ENCODE results near the gene TSPAN18. TPM values are rescaled to one million over a fixed set of nuclear protein-coding genes. Genes with fewer than 3 reads are reported as not detected.

The TSPAN18 gene, protein sequence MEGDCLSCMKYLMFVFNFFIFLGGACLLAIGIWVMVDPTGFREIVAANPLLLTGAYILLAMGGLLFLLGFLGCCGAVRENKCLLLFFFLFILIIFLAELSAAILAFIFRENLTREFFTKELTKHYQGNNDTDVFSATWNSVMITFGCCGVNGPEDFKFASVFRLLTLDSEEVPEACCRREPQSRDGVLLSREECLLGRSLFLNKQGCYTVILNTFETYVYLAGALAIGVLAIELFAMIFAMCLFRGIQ
- total RNA-seq = 1 to 10 TPM; 7.5 to 8.7 TPM

DNA sequence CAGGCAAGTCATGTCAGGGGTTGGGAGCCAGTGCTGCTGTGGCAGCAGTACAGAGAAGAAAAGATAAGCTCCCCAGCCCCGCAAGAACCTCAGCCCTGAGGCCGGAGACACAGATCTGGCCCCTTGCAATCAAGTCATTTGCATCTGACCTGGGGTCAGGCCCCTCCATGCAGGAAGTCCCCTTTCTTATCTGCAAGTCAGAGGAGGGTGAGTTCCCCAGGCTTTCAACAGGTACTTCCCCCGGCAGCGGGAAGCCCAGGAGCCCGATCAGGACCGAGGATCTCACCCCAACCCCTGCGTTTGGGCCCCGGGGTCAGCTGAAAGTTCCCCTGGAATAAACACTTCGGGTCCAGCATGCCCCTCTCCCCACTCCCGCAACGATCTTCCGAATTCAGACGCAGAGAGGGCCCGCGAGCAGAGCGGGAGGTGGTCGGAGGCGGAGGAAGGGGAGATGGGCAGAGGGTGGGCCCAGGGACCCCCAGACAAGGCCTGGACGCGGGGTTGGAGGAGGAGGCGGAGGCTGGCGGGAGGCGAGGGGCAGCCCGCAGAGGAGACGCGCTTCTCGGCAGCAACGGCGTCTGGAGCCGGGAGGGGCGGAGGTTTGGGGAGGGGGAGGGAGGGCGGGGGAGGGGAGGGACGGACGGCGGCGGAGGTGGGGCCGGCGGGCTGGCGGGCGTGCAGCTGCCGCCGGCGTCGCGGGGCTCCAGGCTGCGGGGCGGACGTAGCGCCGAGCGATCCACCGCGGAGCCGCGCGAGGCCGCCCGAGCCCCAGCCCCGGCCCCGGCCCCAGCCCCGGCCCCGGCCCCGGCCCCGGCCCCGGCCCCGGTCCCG is at the start of gene TSPAN18:
Gene TSPAN18, plus strand, starts transcription at position 680 of the 831 bp plus-strand sequence. CDS start 179,455 bp downstream, outside the sequence.
- Mint-ChIP-seq H3K9me3 (ENCODE audit: insufficient read depth) (no peaks in the 10 kb centered on the region), H3K4me1 (ENCODE audit: low read depth) (peaks cover 32% of the 10 kb centered on the region), H3K27me3 (ENCODE audit: low read depth) (peaks cover 43% of the 10 kb centered on the region), H3K27ac (peak within 1 kb of the TSS; percentile 70), H3K4me3 (peak within 1 kb of the TSS; percentile 77), H3K36me3 (ENCODE audit: low read depth) (no peaks in the 10 kb centered on the region)
- ChIA-PET POLR2A (no interaction called here), CTCF (interaction anchor here (0.9 to 1.0 kb wide), 2 partner anchors 22 to 167 kb away, joined by 3 read pairs; no protein-coding TSS in a partner anchor)
- DNase-seq (peak; percentile 40), ATAC-seq (peak; percentile 52)

DNA sequence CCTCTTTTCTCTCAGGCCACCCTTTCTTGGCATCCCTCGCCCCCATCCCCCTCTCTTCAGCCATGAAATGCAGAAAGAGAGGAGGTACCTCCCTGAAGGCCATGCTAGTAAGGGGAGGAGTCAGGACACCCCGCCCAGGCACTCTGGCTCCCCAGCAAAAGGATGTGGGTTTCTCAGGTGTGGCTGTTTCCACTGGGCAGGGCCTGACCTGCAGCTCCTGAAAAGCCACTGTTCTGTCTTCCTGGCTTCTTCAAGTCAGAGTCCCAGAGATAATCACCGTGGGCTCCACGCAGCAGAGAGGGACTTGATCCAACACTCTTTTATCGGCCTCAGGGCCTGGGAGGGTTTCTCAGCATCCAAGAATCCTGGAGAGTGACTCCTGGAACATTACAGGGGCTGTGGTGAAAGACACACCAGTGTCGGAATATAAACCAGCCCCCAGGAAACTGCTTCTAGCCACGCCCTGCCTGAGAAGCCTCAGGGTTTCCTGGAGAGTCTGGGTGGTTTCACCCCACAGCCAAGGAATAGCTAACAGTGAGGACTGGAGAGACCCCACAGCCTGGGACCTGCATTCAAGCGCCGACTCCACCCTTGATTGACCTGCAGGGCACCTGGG is 45.7 kb upstream of the TSPAN18 start:
- POLR2A ChIA-PET = interaction anchor here (1.1 kb wide), 1 partner anchor 13 kb away, joined by 3 read pairs; no protein-coding TSS in a partner anchor
- Mint-ChIP-seq H3K4me1 (ENCODE audit: low read depth) (peaks cover 40% of the 10 kb centered on the region), H3K4me3 (peak overlapping the region; percentile 72), H3K36me3 (ENCODE audit: low read depth) (no peaks in the 10 kb centered on the region), H3K27ac (peak overlapping the region; percentile 94), H3K9me3 (ENCODE audit: insufficient read depth) (no peaks in the 10 kb centered on the region), H3K27me3 (ENCODE audit: low read depth) (peaks cover 7% of the 10 kb centered on the region)
- CTCF ChIA-PET = interaction anchor here (0.6 to 1.4 kb wide), 3 partner anchors 38 to 230 kb away, joined by 3 to 5 read pairs (median 3); no protein-coding TSS in a partner anchor
- peak; percentile 91 for DNase-seq
- peak; percentile 96 for ATAC-seq

DNA sequence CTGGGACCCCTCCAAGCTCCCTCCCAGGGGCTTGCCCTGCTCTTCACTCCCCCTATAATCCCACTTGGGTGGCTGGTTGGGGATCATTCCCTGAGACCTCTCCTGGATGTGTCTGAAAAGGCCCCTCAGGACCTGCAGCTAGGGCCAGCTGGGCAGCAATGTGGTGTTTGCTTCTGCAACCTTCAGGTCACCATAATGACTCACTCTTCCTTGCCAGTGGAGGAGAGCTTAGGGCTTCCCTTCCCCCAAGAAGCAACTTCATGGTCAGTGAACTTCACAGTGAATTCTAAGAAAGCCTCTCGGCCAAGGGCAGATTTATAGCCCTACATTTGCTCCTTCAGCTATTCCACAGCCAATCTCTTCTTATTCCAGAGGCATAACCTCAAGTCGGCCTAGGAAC is 45.1 kb upstream of the TSPAN18 start:
- ChIA-PET POLR2A (interaction anchor here (1.1 kb wide), 1 partner anchor 12 kb away, joined by 3 read pairs; no protein-coding TSS in a partner anchor), CTCF (interaction anchor here (0.6 to 1.4 kb wide), 4 partner anchors 38 to 229 kb away, joined by 3 to 5 read pairs (median 4); no protein-coding TSS in a partner anchor)
- H3K36me3 Mint-ChIP-seq (ENCODE audit: low read depth) = no peaks in the 10 kb centered on the region
- H3K9me3 Mint-ChIP-seq (ENCODE audit: insufficient read depth) = no peaks in the 10 kb centered on the region
- peaks cover 45% of the 10 kb centered on the region for H3K4me1 Mint-ChIP-seq (ENCODE audit: low read depth)
- H3K27me3 Mint-ChIP-seq (ENCODE audit: low read depth) = peaks cover 10% of the 10 kb centered on the region
- ATAC-seq = peak; percentile 6
- peak overlapping the region; percentile 72 for H3K4me3 Mint-ChIP-seq
- H3K27ac Mint-ChIP-seq = peak overlapping the region; percentile 94
- DNase-seq = no peak

DNA sequence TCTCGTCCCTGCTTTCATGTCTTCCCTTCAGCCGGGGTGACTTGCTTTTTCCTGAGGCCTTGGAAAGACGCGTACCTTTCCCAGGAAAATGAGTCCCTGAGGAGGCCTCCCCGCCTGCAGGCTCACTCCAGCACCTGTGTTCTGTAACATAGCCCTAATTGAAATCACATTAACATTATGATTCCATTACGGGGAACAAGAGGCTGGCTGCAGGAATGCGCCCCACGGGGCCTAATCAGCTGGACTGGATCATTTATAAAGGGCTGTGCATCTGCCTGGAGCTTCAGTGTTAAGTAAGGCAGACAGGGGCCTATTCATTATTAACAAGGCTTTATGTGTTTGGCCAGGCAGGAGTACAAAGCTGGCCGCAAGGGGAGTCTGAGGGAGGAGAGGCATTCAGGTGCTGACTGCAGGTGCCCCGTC is 41.9 kb upstream of the TSPAN18 start:
- ATAC-seq = no peak
- peaks cover 59% of the 10 kb centered on the region for H3K4me1 Mint-ChIP-seq (ENCODE audit: low read depth)
- H3K27me3 Mint-ChIP-seq (ENCODE audit: low read depth) = peaks cover 16% of the 10 kb centered on the region
- ChIA-PET CTCF (no interaction called here), POLR2A (no interaction called here)
- H3K4me3 Mint-ChIP-seq = no peak overlapping the region
- H3K36me3 Mint-ChIP-seq (ENCODE audit: low read depth) = no peaks in the 10 kb centered on the region
- peaks cover 4% of the 10 kb centered on the region for H3K9me3 Mint-ChIP-seq (ENCODE audit: insufficient read depth)
- no peak overlapping the region for H3K27ac Mint-ChIP-seq
- no peak for DNase-seq

DNA sequence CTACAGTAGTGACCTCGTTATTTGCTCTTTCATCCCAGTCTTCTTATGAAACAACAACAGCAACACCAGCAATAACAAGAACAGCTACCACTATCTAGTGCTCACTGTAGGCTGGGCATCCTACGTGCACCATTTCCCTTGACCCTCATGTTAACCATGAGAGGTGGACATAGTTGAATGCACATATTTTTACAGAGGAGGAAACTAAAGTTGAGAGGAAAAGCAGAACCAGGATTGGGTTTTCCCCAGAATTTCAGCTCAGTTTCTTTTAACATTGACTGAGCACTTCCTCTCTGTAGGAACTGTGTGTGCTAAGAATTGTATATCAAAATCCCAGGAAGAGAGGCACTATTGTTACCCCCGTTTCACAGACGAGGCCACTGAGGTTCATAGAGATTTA is 39.4 kb upstream of the TSPAN18 start:
- DNase-seq (no peak), ATAC-seq (no peak)
- POLR2A ChIA-PET = no interaction called here
- H3K9me3 Mint-ChIP-seq (ENCODE audit: insufficient read depth) = peaks cover 4% of the 10 kb centered on the region
- H3K27me3 Mint-ChIP-seq (ENCODE audit: low read depth) = peaks cover 16% of the 10 kb centered on the region
- no peaks in the 10 kb centered on the region for H3K36me3 Mint-ChIP-seq (ENCODE audit: low read depth)
- H3K27ac Mint-ChIP-seq = no peak overlapping the region
- CTCF ChIA-PET = no interaction called here
- peaks cover 34% of the 10 kb centered on the region for H3K4me1 Mint-ChIP-seq (ENCODE audit: low read depth)
- no peak overlapping the region for H3K4me3 Mint-ChIP-seq

DNA sequence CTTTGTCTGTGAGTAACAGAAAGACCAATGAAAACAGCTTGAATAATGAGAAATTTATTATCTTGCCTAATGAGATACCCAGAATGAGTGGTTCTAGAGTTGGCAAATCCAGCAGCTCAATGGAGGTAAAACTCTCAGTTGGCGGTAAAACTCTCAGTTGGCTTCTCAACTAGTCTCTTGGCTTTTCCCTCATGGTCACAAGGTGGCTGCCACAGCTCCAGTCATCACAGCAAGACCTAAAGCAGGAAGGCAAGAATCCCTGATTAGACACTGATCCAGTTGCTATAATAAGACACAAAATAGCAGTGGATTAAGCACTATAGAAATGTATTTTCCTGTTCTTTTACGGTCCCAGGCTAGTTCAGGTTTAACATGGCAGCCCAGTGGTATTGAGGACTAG is 37.5 kb upstream of the TSPAN18 start:
- Mint-ChIP-seq H3K9me3 (ENCODE audit: insufficient read depth) (peaks cover 4% of the 10 kb centered on the region), H3K4me1 (ENCODE audit: low read depth) (peaks cover 25% of the 10 kb centered on the region), H3K36me3 (ENCODE audit: low read depth) (no peaks in the 10 kb centered on the region), H3K4me3 (no peak overlapping the region), H3K27ac (no peak overlapping the region), H3K27me3 (ENCODE audit: low read depth) (peaks cover 16% of the 10 kb centered on the region)
- no peak for ATAC-seq
- DNase-seq = no peak
- ChIA-PET CTCF (no interaction called here), POLR2A (no interaction called here)

DNA sequence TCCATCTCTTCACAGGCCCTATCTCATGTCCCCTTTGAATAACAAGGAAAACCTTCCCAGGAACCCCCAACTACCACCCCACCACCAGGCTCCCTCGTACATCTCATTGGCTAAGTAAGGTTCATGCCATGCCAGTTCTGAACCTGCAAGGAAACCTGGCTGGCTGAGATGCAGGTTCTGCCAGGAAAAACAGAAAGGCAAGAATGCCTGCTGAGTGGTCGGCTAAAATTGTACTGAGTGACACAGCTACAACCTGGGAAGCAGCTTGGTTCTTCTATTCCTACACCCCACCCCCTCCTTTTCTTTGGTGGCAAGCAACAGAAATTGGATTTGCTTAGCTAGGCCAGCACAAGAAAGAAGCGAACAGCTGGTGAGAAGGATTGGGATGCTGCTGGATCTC is 36.1 kb upstream of the TSPAN18 start:
- POLR2A ChIA-PET = no interaction called here
- CTCF ChIA-PET = interaction anchor here (0.8 kb wide), 1 partner anchor 20 kb away, joined by 3 read pairs; no protein-coding TSS in a partner anchor
- DNase-seq (no peak), ATAC-seq (no peak)
- H3K4me1 Mint-ChIP-seq (ENCODE audit: low read depth) = peaks cover 32% of the 10 kb centered on the region
- H3K4me3 Mint-ChIP-seq = no peak overlapping the region
- H3K27ac Mint-ChIP-seq = no peak overlapping the region
- H3K36me3 Mint-ChIP-seq (ENCODE audit: low read depth) = no peaks in the 10 kb centered on the region
- peaks cover 16% of the 10 kb centered on the region for H3K27me3 Mint-ChIP-seq (ENCODE audit: low read depth)
- peaks cover 4% of the 10 kb centered on the region for H3K9me3 Mint-ChIP-seq (ENCODE audit: insufficient read depth)

DNA sequence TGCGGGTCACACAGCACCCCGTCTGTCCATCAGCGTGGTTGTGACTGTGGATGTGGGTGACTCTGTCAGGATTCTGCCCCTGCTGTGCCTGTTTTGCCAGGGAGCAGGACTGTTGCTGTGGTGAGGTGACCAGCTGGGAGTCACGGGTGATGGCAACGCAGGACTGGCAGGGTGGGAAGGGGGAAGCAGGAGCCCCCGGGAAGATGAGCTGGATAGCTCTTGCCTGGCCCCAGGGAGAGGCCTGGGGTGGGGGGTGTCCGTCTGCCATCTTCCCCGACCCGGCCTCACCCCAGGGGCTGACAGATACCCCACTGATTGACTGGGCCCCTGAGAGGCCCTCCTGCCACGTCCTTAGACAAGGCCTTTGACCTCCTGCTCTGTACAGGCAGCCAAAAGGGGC is 34.3 kb upstream of the TSPAN18 start:
- Mint-ChIP-seq H3K9me3 (ENCODE audit: insufficient read depth) (peaks cover 4% of the 10 kb centered on the region), H3K4me1 (ENCODE audit: low read depth) (peaks cover 20% of the 10 kb centered on the region), H3K36me3 (ENCODE audit: low read depth) (no peaks in the 10 kb centered on the region), H3K27ac (no peak overlapping the region), H3K27me3 (ENCODE audit: low read depth) (peaks cover 9% of the 10 kb centered on the region), H3K4me3 (no peak overlapping the region)
- ChIA-PET POLR2A (interaction anchor here (0.6 kb wide), 1 partner anchor 67 kb away, joined by 3 read pairs; no protein-coding TSS in a partner anchor), CTCF (no interaction called here)
- no peak for ATAC-seq
- no peak for DNase-seq

DNA sequence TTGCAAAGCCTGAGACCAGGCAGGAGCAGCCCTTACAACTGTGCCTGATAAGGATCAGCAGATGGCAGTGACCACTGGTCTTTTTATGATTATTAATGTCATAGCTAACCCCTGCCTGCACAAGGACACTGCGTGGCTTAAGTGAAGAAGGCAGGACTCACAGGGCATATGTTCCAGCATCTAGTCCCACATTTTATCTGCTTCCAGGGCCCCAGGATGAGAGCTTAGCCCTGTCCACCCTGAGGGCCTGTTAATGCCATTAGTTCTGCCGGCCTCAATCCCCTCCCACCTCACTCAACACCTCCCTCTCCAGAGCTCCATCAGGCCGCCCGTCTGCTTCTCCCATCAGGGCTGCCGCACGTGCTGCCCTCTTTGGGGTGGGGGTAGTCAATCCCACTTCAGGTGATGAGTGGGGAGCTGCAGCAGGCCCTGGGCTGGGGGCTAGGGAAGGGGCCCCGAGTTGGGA is 33.1 kb upstream of the TSPAN18 start:
- no peak for ATAC-seq
- Mint-ChIP-seq H3K27me3 (ENCODE audit: low read depth) (peaks cover 5% of the 10 kb centered on the region), H3K4me1 (ENCODE audit: low read depth) (peaks cover 8% of the 10 kb centered on the region), H3K27ac (no peak overlapping the region), H3K9me3 (ENCODE audit: insufficient read depth) (peaks cover 3% of the 10 kb centered on the region), H3K36me3 (ENCODE audit: low read depth) (no peaks in the 10 kb centered on the region), H3K4me3 (no peak overlapping the region)
- ChIA-PET CTCF (interaction anchor here (0.9 kb wide), 1 partner anchor 28 kb away, joined by 3 read pairs; no protein-coding TSS in a partner anchor), POLR2A (interaction anchor here (0.9 kb wide), 1 partner anchor 12 kb away, joined by 3 read pairs; no protein-coding TSS in a partner anchor)
- no peak for DNase-seq

DNA sequence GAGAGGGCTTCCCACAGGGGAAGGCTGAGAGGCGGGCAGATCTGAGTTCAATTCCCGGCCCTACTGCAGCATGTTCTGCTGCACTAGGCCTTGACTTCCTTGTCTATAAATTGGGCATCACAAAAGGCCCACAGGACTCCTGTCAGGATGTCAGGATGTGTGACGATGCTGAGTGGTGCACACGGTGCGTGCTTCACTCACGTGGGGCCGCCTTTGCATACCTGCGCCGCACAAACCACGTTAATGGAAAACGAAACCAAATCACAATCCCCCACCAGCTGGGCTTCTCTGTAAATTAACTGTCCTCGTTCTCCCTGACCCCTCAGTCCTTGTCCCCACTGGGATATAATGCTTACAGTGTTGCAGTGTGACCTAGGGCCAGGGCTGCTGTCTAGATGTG is 32.3 kb upstream of the TSPAN18 start:
- ChIA-PET CTCF (interaction anchor here (0.9 kb wide), 1 partner anchor 28 kb away, joined by 3 read pairs; no protein-coding TSS in a partner anchor), POLR2A (interaction anchor here (0.9 kb wide), 1 partner anchor 13 kb away, joined by 3 read pairs; no protein-coding TSS in a partner anchor)
- Mint-ChIP-seq H3K27me3 (ENCODE audit: low read depth) (peaks cover 10% of the 10 kb centered on the region), H3K27ac (no peak overlapping the region), H3K4me3 (no peak overlapping the region), H3K36me3 (ENCODE audit: low read depth) (no peaks in the 10 kb centered on the region), H3K4me1 (ENCODE audit: low read depth) (peaks cover 8% of the 10 kb centered on the region), H3K9me3 (ENCODE audit: insufficient read depth) (no peaks in the 10 kb centered on the region)
- ATAC-seq (no peak), DNase-seq (no peak)

DNA sequence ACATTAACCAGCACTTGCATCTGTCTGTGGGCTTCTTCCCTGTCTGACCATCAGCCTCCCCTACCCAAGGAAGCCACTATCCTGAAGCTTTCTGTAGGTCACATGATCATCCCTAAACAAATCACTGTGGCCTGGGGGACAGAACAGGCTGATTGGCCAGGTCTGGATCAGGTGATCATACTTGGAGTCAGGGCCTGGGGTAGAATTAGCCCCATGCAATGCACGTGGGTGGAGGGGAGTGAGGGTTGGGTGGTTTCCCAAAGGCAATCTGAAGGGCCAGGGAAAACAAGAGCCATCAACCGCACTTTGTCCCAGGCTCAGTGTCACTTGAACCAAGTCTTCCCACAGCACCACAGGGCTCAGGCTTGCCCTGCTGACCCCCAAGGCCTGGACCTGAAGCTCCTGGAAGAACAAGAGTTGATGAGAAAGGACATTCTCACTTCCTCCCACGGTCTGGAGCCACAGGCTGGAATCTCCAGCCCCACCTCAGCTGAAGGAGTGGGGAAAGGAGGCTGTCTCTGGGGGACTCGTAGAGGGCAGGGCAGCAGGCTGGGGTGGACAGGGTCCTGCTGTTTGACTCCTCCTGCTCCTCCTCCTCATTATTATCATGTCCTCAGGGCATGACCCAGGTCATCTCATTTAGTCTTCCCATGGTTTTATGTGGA is 31.5 kb upstream of the TSPAN18 start:
- ChIA-PET POLR2A (no interaction called here), CTCF (no interaction called here)
- peaks cover 16% of the 10 kb centered on the region for H3K27me3 Mint-ChIP-seq (ENCODE audit: low read depth)
- H3K4me3 Mint-ChIP-seq = no peak overlapping the region
- H3K36me3 Mint-ChIP-seq (ENCODE audit: low read depth) = no peaks in the 10 kb centered on the region
- ATAC-seq (no peak), DNase-seq (no peak)
- peaks cover 8% of the 10 kb centered on the region for H3K4me1 Mint-ChIP-seq (ENCODE audit: low read depth)
- H3K27ac Mint-ChIP-seq = no peak overlapping the region
- no peaks in the 10 kb centered on the region for H3K9me3 Mint-ChIP-seq (ENCODE audit: insufficient read depth)

Measured in activated CD8-positive, alpha-beta T cell treated with anti-CD3 and anti-CD28 coated beads, Interleukin-2, amount 10 ng/mL, durations not matched to agents 7 days and 5 days (primary cell).